Peyer's patch (tissue), 4 donors: ENCODE measurements around the gene C17orf78.
"Not testable (repeated sequence)": the region's sequence is repeated elsewhere in the genome, so short reads cannot be mapped to it uniquely, and the experiment has no call there.

Experiments
- CTCF ChIP-seq, 6 experiments: fragments of 450-650 bp in 4 of 6; fragments of 200-600 bp in 2 of 6; sonication (generic) in 1 of 6; IDR thresholded peaks; one replicate each; pipeline ENCODE4 v1.5.1; 2017 to 2019; ENCODE audit warnings: antibody characterized with exemption in 6 of 6, mild to moderate bottlenecking in 3 of 6, moderate library complexity in 1 of 6
- POLR2A ChIP-seq, 2 donors: fragments of 450-650 bp; IDR thresholded peaks; one replicate each; pipeline ENCODE4 v1.5.1; 2017; ENCODE audit warnings: antibody characterized with exemption in 2 of 2, mild to moderate bottlenecking in 2 of 2, moderate library complexity in 2 of 2

- not testable (repeated sequence) for TF ChIP-seq CTCF, POLR2A (IDR thresholded peaks at IDR 0.05)
These were observed 65.7 kb downstream of the C17orf78 start for GRCh38 chr17:37441369-37442014.
